ENCODE measurements around the gene SMOC2. TPM values are rescaled to one million over a fixed set of nuclear protein-coding genes. Genes with fewer than 3 reads are reported as not detected.

Gene SMOC2
- total and polyA plus RNA-seq, 4 donors, result 1.3 to 6.4 (median 4.6) TPM

GRCh38 chr6:168550326-168550725 lies 109.3 kb downstream of the SMOC2 start:
- Histone ChIP-seq H3K4me1 (ENCODE audit: control insufficient read depth in 5 of 5, insufficient read depth in 5 of 5, low read length in 5 of 5) (no peaks in the 10 kb centered on the region), H3K4me3 (no peak overlapping the region), H3K9me3 (ENCODE audit: control insufficient read depth in 4 of 4, insufficient read depth in 3 of 4, low read length in 3 of 4) (no peaks in the 10 kb centered on the region), H3K36me3 (ENCODE audit: control insufficient read depth in 4 of 4, insufficient read depth in 4 of 4, low read length in 4 of 4) (no peaks in the 10 kb centered on the region), H3K27me3 (ENCODE audit: control insufficient read depth in 3 of 3, insufficient read depth in 3 of 3, low read length in 2 of 3) (no peaks in the 10 kb centered on the region), H3K27ac (ENCODE audit: low read depth in 1 of 2, low read length in 1 of 2) (no peak overlapping the region), H3K9ac (ENCODE audit: insufficient read depth in 1 of 2, low read length in 2 of 2) (no peak overlapping the region)
- WGBS, 2 donors, result 82 to 91% methylated on average over 8 of the region's 8 CpGs
- ATAC-seq (ENCODE audit: insufficient read depth, low FRiP score), result no peak
- TF ChIP-seq, protein P1, sequence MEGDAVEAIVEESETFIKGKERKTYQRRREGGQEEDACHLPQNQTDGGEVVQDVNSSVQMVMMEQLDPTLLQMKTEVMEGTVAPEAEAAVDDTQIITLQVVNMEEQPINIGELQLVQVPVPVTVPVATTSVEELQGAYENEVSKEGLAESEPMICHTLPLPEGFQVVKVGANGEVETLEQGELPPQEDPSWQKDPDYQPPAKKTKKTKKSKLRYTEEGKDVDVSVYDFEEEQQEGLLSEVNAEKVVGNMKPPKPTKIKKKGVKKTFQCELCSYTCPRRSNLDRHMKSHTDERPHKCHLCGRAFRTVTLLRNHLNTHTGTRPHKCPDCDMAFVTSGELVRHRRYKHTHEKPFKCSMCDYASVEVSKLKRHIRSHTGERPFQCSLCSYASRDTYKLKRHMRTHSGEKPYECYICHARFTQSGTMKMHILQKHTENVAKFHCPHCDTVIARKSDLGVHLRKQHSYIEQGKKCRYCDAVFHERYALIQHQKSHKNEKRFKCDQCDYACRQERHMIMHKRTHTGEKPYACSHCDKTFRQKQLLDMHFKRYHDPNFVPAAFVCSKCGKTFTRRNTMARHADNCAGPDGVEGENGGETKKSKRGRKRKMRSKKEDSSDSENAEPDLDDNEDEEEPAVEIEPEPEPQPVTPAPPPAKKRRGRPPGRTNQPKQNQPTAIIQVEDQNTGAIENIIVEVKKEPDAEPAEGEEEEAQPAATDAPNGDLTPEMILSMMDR (IDR thresholded peaks at IDR 0.05; ENCODE audit: control extremely low read depth, extremely low read depth), result no peak
- DNase-seq, result no peak

DNA sequence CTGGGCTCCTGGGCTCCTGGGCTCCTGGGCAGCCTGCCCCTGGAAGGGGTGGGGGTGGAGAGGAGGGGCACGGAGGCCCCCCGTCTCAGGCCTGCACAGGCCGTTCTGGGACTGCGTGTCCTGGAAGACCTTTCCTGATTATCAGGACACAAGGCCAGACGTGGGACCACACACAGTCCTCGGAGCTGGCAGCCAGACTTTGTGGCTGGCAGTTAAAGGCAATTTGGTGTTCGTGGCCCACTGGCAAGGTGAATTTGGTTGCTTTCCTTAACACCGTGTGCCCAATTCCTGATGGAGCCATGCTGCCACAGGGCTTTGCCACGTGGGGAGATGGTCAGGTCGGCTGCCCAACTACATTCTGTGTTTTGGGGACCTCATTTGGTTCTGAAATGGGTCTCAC lies 113.5 kb downstream of the SMOC2 start:
- WGBS, 2 donors, result 81% methylated on average over 10 of the region's 10 CpGs
- TF ChIP-seq, protein P1 (IDR thresholded peaks at IDR 0.05; ENCODE audit: control extremely low read depth, extremely low read depth), result no peak
- H3K4me3 ChIP-seq, result no peak overlapping the region
- H3K4me1 ChIP-seq (ENCODE audit: control insufficient read depth in 5 of 5, insufficient read depth in 5 of 5, low read length in 5 of 5), result no peaks in the 10 kb centered on the region
- peaks cover 0 to 6% (median 0%) of the 10 kb centered on the region in 4 donors for H3K9me3 ChIP-seq (ENCODE audit: control insufficient read depth in 4 of 4, insufficient read depth in 3 of 4, low read length in 3 of 4)
- peaks cover 0 to 3% (median 0%) of the 10 kb centered on the region in 3 donors for H3K27me3 ChIP-seq (ENCODE audit: control insufficient read depth in 3 of 3, insufficient read depth in 3 of 3, low read length in 2 of 3)
- H3K9ac ChIP-seq (ENCODE audit: insufficient read depth in 1 of 2, low read length in 2 of 2), result no peak overlapping the region
- H3K27ac ChIP-seq (ENCODE audit: low read depth in 1 of 2, low read length in 1 of 2), result no peak overlapping the region
- no peaks in the 10 kb centered on the region for H3K36me3 ChIP-seq (ENCODE audit: control insufficient read depth in 4 of 4, insufficient read depth in 4 of 4, low read length in 4 of 4)
- no peak for ATAC-seq (ENCODE audit: insufficient read depth, low FRiP score)
- DNase-seq, result no peak

GRCh38 chr6:168554898-168555617 lies 114.1 kb downstream of the SMOC2 start:
- DNase-seq (no peak), ATAC-seq (ENCODE audit: insufficient read depth, low FRiP score) (no peak)
- Histone ChIP-seq H3K27me3 (ENCODE audit: control insufficient read depth in 3 of 3, insufficient read depth in 3 of 3, low read length in 2 of 3) (peaks cover 0 to 7% (median 4%) of the 10 kb centered on the region in 3 donors), H3K27ac (ENCODE audit: low read depth in 1 of 2, low read length in 1 of 2) (no peak overlapping the region), H3K4me3 (no peak overlapping the region), H3K36me3 (ENCODE audit: control insufficient read depth in 4 of 4, insufficient read depth in 4 of 4, low read length in 4 of 4) (no peaks in the 10 kb centered on the region), H3K9me3 (ENCODE audit: control insufficient read depth in 4 of 4, insufficient read depth in 3 of 4, low read length in 3 of 4) (peaks cover 0 to 6% (median 0%) of the 10 kb centered on the region in 4 donors), H3K9ac (ENCODE audit: insufficient read depth in 1 of 2, low read length in 2 of 2) (no peak overlapping the region), H3K4me1 (ENCODE audit: control insufficient read depth in 5 of 5, insufficient read depth in 5 of 5, low read length in 5 of 5) (peaks cover 0 to 3% (median 0%) of the 10 kb centered on the region in 5 donors)
- 90% methylated on average over 33 of the region's 33 CpGs for WGBS, 2 donors
- TF ChIP-seq, protein P1 (IDR thresholded peaks at IDR 0.05; ENCODE audit: control extremely low read depth, extremely low read depth), result no peak

Data from lung (tissue), 12 donors.